HG03108 (cell line): ENCODE data around the gene SLC6A5.

Experiments used
- ATAC-seq: cut with Tn5 transposase; IDR thresholded peaks from one replicate; pipeline ENCODE4 v1.9.1; 2021; ENCODE audit warnings: moderate library complexity; ENCODE audit not compliant: unreplicated experiment

The SLC6A5 gene

GRCh38 chr11:20668844-20669819, 69.7 kb downstream of the SLC6A5 start, which contains the start of gene NELL1:
TSS of gene NELL1 (plus strand) at chr11:20669586.
- no peak for ATAC-seq

GRCh38 chr11:20669820-20670684, 70.6 kb downstream of the SLC6A5 start:
- ATAC-seq, result no peak

- ATAC-seq, result no peak
Observed at GRCh38 chr11:20670932-20671403, 71.6 kb downstream of the SLC6A5 start.

GRCh38 chr11:20671856-20672546, 72.6 kb downstream of the SLC6A5 start:
- no peak for ATAC-seq

GRCh38 chr11:20672575-20672974, 73.2 kb downstream of the SLC6A5 start:
- no peak for ATAC-seq

DNA sequence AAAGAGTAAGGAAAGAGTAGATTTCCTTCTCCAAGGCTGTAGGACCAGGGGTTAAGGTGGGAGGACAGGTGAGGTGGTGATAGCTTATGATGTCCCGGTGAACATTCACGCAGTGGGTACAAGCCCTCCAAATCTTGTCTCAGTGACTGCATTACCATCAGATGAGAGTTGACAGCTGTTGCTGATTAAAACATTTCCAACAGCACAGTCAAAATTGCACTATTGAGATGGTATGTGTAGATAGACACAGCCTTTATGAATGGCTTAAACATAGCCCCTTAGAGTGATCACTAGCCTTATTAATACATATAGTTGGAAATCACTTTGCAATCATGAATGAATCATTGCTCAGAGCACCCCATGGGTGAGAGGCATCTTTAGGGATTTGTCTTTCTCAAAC, 77.2 kb downstream of the SLC6A5 start:
- no peak for ATAC-seq

DNA sequence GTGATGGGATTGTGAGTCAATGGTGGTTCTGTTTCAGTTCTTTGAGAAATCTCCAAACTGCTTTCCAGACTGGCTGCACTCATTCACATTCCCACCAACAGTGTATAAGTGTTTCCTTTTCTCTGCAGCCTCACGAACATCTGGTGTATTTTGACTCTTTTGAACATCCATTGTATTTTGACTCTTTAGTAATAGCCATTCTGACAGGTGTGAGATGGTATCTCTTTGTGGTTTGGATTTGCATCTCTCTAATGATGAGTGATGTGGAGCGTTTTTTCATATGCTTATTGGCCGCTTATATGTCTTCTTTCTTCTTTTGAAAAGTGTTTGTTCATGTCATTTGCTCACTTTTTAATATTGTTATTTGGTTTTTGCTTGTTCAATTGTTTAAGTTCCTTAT, 89.4 kb downstream of the SLC6A5 start:
- no peak for ATAC-seq

DNA sequence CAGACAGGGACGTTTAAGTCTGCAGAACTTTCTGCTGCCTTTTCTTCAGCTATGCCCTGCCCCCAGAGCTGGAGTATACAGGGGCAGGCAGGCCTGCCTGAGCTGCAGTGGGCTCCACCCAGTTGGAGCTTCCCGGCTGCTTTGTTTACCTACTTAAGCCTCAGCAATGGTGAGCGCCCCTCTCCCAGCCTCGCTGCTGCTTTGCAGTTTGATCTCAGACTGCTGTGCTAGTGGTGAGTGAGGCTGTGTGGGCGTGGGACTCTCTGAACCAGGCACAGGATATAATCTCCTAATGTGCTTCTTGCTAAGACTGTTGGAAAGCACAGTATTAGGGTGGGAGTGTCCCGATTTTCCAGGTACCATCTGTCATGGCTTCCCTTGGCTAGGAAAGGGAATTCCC, 108.5 kb downstream of the SLC6A5 start:
- no peak for ATAC-seq
